ENCODE measurements around the gene HIGD1A. TPM values are rescaled to one million over a fixed set of nuclear protein-coding genes. Genes with fewer than 3 reads are reported as not detected.

The HIGD1A gene
- total RNA-seq, 4 donors from 2014 or later: 102 to 278 (median 204) TPM

DNA sequence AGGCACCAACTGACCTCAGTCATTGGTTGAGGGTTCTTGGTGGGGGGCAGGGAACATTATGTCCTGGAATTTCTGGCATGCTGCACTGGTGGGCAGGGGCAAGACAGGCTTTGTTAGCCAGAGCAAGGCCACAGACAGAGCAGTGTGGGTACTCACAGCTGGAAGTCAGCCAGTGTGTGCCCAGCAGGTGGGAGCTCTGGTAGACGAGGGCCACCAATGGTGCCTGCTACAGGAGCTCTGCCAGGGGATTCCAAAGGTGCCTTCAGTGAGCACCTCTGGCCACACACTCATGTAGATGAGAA, 40.1 kb upstream of the HIGD1A start:
- H3K9me3 ChIP-seq: no peaks in the 10 kb centered on the region
- no peaks in the 10 kb centered on the region for H3K4me1 ChIP-seq
- H3K4me3 ChIP-seq: no peak overlapping the region
- H3K36me3 ChIP-seq: no peaks in the 10 kb centered on the region
- no peak for DNase-seq
- TF ChIP-seq, protein P1, sequence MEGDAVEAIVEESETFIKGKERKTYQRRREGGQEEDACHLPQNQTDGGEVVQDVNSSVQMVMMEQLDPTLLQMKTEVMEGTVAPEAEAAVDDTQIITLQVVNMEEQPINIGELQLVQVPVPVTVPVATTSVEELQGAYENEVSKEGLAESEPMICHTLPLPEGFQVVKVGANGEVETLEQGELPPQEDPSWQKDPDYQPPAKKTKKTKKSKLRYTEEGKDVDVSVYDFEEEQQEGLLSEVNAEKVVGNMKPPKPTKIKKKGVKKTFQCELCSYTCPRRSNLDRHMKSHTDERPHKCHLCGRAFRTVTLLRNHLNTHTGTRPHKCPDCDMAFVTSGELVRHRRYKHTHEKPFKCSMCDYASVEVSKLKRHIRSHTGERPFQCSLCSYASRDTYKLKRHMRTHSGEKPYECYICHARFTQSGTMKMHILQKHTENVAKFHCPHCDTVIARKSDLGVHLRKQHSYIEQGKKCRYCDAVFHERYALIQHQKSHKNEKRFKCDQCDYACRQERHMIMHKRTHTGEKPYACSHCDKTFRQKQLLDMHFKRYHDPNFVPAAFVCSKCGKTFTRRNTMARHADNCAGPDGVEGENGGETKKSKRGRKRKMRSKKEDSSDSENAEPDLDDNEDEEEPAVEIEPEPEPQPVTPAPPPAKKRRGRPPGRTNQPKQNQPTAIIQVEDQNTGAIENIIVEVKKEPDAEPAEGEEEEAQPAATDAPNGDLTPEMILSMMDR (IDR thresholded peaks at IDR 0.05): no peak
- TF ChIP-seq POLR2A (IDR thresholded peaks at IDR 0.05): no peak
- peak overlapping the region in 2 of 4 donors; percentile 36 to 45 for H3K27ac ChIP-seq
- no peaks in the 10 kb centered on the region for H3K27me3 ChIP-seq

DNA sequence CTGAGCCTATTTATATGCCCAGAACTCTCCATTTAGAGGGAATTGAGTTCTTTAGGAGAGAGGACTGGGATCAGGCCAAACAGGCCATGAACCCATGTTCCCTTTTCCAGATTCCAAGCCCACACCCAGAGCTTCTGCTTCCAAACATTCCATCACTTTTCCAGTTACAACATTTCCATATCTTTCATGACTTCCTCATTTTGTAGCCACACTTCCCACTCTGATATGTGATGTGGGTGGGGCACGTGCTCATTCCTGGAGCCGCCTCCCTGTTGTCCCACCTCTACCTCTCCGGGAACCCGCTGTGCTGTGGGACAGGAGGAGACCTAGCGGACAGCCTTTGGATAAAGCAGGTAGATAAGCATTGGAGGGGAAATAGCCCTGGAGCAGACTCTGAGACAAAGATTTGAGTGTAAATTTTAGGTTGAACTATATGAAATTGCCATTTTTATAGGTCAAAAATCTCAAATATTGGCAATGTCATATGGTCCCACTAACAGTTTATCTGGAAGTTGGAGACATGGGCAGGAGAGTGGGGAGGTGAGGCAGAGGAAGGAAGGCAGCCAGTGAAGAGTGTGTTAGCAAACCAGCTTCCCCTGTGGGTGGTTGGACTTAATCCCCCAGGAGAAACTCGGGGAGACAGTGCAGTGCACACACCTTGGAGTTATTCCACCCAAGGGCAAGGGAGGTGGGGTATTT, 39.6 kb upstream of the HIGD1A start:
- TF ChIP-seq POLR2A (IDR thresholded peaks at IDR 0.05): no peak
- TF ChIP-seq, protein P1 (IDR thresholded peaks at IDR 0.05): no peak
- Histone ChIP-seq H3K4me3 (no peak overlapping the region), H3K9me3 (no peaks in the 10 kb centered on the region), H3K27me3 (no peaks in the 10 kb centered on the region), H3K36me3 (no peaks in the 10 kb centered on the region), H3K27ac (peak overlapping the region in 2 of 4 donors; percentile 36 to 45), H3K4me1 (no peaks in the 10 kb centered on the region)
- DNase-seq: peak in 1 of 3 donors; percentile 47

- no peak overlapping the region for H3K27ac ChIP-seq
- H3K9me3 ChIP-seq: no peaks in the 10 kb centered on the region
- H3K27me3 ChIP-seq: no peaks in the 10 kb centered on the region
- no peaks in the 10 kb centered on the region for H3K4me1 ChIP-seq
- H3K36me3 ChIP-seq: no peaks in the 10 kb centered on the region
- H3K4me3 ChIP-seq: no peak overlapping the region
- no peak for DNase-seq
- TF ChIP-seq POLR2A (IDR thresholded peaks at IDR 0.05): no peak
- TF ChIP-seq, protein P1 (IDR thresholded peaks at IDR 0.05): no peak
These were observed 37.0 kb upstream of the HIGD1A start for GRCh38 chr3:42841332-42841731.

GRCh38 chr3:42839616-42840015, 35.3 kb upstream of the HIGD1A start:
- H3K9me3 ChIP-seq: no peaks in the 10 kb centered on the region
- no peaks in the 10 kb centered on the region for H3K36me3 ChIP-seq
- peak in 2 of 3 donors; percentile 36 to 63 for DNase-seq
- TF ChIP-seq, protein P1 (IDR thresholded peaks at IDR 0.05): peak; percentile 58 to 97 (median 86)
- TF ChIP-seq POLR2A (IDR thresholded peaks at IDR 0.05): no peak
- no peaks in the 10 kb centered on the region for H3K4me1 ChIP-seq
- H3K27ac ChIP-seq: no peak overlapping the region
- no peak overlapping the region for H3K4me3 ChIP-seq
- no peaks in the 10 kb centered on the region for H3K27me3 ChIP-seq

DNA sequence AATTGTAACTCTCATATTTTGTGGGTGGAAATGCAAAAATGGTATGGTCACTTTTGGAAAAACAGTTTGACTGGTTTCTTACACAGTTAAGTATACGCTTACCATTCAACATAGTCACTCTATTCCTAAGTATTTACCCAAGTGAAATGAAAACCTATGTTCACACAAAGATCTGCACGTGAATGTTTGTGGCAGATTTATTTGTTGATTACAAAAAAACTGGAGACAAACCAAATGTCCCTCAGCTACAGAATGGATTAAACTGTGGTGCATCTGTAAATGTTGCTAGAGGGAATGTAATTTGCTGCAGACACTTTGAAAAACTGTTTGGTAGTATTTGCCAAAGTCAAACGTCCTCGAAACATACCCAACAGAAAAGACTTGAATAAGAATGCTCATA, 34.3 kb upstream of the HIGD1A start:
- Histone ChIP-seq H3K36me3 (no peaks in the 10 kb centered on the region), H3K4me3 (no peak overlapping the region), H3K27me3 (no peaks in the 10 kb centered on the region), H3K4me1 (no peaks in the 10 kb centered on the region), H3K27ac (no peak overlapping the region), H3K9me3 (no peaks in the 10 kb centered on the region)
- DNase-seq: no peak
- no peak for TF ChIP-seq POLR2A (IDR thresholded peaks at IDR 0.05)
- TF ChIP-seq, protein P1 (IDR thresholded peaks at IDR 0.05): no peak

Measured in Peyer's patch (tissue), 4 donors.